HepG2 (cell line): ENCODE measurements around the gene KAZN. TPM values are rescaled to one million over a fixed set of nuclear protein-coding genes. Genes with fewer than 3 reads are reported as not detected.

Experiments used
- ATAC-seq: fragments of 200-7000 bp; cut with Tn5 transposase; 3 replicates; pipeline ENCODE4 v1.9.1; 2020; ENCODE audit warnings: mild to moderate bottlenecking, moderate library complexity
- BruUV-seq: library from RNA; stranded (reverse); fragments of 400-500 nt; replicated peaks from 2 replicates; lab custom pipeline; 2021; lab: Mats Ljungman, UMichigan
- CTCF ChIA-PET: fragments of 300-600 bp; formaldehyde crosslinking; extraction: SDS; loops from one replicate; lab custom pipeline; 2021; ENCODE audit warnings: low total read pairs, inconsistent platforms, low intra/inter-chr PET ratio; lab: Yijun Ruan, JAX
- POLR2A ChIA-PET: fragments of 350-600 bp; sonication (Branson Sonifier 250); formaldehyde crosslinking; loops from one replicate; lab custom pipeline; 2020; ENCODE audit warnings: antibody characterized with exemption, inconsistent platforms; lab: Yijun Ruan, JAX
- DNase-seq: peaks from one replicate; pipeline ENCODE4 v3.0.0-alpha.2; 2015; ENCODE audit warnings: low spot score
- FAIRE-seq: peaks from 3 replicates; lab custom pipeline; 2011; peaks lifted over from hg19 to GRCh38; lab: Jason Lieb, UNC
- H2AFZ ChIP-seq: one replicate; pipeline ENCODE4 v1.6.1; 2011; ENCODE audit warnings: low read length, inconsistent platforms
- H3K27ac ChIP-seq: fragments of 300-600 bp; 3 replicates; pipeline ENCODE4 v1.8.0; 2011; ENCODE audit warnings: mixed run types, mild to moderate bottlenecking, mixed read lengths, low read length, inconsistent platforms; ENCODE audit not compliant: insufficient read depth; ENCODE audit errors: extremely low read length
- H3K27me3 ChIP-seq, 2 experiments: fragments of 200-600 bp in 1 of 2; 2 replicates in 1 of 2; 3 replicates in 1 of 2; pipeline versions ENCODE4 v1.6.0 to v1.8.0; 2011; ENCODE audit warnings: low read length in 2 of 2, mild to moderate bottlenecking in 2 of 2, moderate library complexity in 2 of 2, inconsistent platforms in 1 of 2; ENCODE audit not compliant: insufficient read depth in 2 of 2, control insufficient read depth in 1 of 2
- H3K36me3 ChIP-seq, 2 experiments: fragments of 200-600 bp in 1 of 2; replicated peaks in 1 of 2; 2 replicates in 1 of 2; 3 replicates in 1 of 2; pipeline versions ENCODE4 v1.5.1 to v1.8.0; 2011; ENCODE audit warnings: low read length in 2 of 2, inconsistent platforms in 1 of 2; ENCODE audit not compliant: insufficient read depth in 2 of 2, control insufficient read depth in 1 of 2
- H3K4me1 ChIP-seq: 2 replicates; pipeline ENCODE4 v1.5.1; 2012; ENCODE audit warnings: low read length, inconsistent platforms; ENCODE audit not compliant: insufficient read depth
- H3K4me2 ChIP-seq: 2 replicates; pipeline ENCODE4 v1.6.0; 2011; ENCODE audit warnings: low read depth, low read length, inconsistent platforms
- H3K4me3 ChIP-seq, 3 experiments: fragments of 200-600 bp in 1 of 3; sonication (generic), shearing (Covaris generic) in 1 of 3; replicated peaks in 1 of 3; 2 replicates each; pipeline ENCODE4 v1.5.1; 2011 to 2016; ENCODE audit warnings: low read length in 3 of 3, inconsistent platforms in 2 of 3, low read depth in 2 of 3, mild to moderate bottlenecking in 2 of 3, control low read depth in 1 of 3, mixed read lengths in 1 of 3; ENCODE audit not compliant: insufficient read depth in 1 of 3
- H3K79me2 ChIP-seq: one replicate; pipeline ENCODE4 v1.6.1; 2011; ENCODE audit warnings: low read length, inconsistent platforms; ENCODE audit not compliant: insufficient read depth
- H3K9ac ChIP-seq: 2 replicates; pipeline ENCODE4 v1.6.0; 2011; ENCODE audit warnings: mild to moderate bottlenecking, low read depth, low read length, inconsistent platforms; ENCODE audit not compliant: insufficient read depth
- H3K9me3 ChIP-seq: 2 replicates; pipeline ENCODE4 v1.5.1; 2012; ENCODE audit warnings: mild to moderate bottlenecking, low read length
- H4K20me1 ChIP-seq: 2 replicates; pipeline ENCODE4 v1.6.0; 2011; ENCODE audit warnings: inconsistent platforms, mild to moderate bottlenecking, low read length, moderate library complexity; ENCODE audit not compliant: insufficient read depth
- ARID3A ChIP-seq: IDR thresholded peaks from 2 replicates; pipeline ENCODE4 v1.6.1; 2012; ENCODE audit warnings: low read depth, low read length, improper control_type of control experiment
- CAMTA2 ChIP-seq: sonication (generic); formaldehyde crosslinking; IDR thresholded peaks from 2 replicates; pipeline ENCODE4 v1.4.0; 2020; ENCODE audit warnings: mild to moderate bottlenecking, missing genetic modification reagents, borderline replicate concordance
- CTCF ChIP-seq: sonication (generic); formaldehyde crosslinking; IDR thresholded peaks from 2 replicates; pipeline ENCODE4 v1.5.0; 2020; ENCODE audit warnings: mild to moderate bottlenecking, missing genetic modification reagents, moderate library complexity
- ERF ChIP-seq: IDR thresholded peaks from 2 replicates; pipeline ENCODE4 v1.6.1; 2018; ENCODE audit warnings: missing biosample characterization, missing genetic modification reagents
- GMEB1 ChIP-seq: sonication (generic); formaldehyde crosslinking; IDR thresholded peaks from 2 replicates; pipeline ENCODE4 v1.5.1; 2020; ENCODE audit warnings: missing genetic modification reagents, mild to moderate bottlenecking, borderline replicate concordance
- ONECUT2 ChIP-seq: sonication (generic); formaldehyde crosslinking; IDR thresholded peaks from 2 replicates; pipeline ENCODE4 v1.4.0; 2020; ENCODE audit warnings: missing genetic modification reagents
- SALL1 ChIP-seq: sonication (generic); formaldehyde crosslinking; IDR thresholded peaks from 2 replicates; pipeline ENCODE4 v1.8.0; 2022; ENCODE audit warnings: mild to moderate bottlenecking, missing genetic modification reagents
- THYN1 ChIP-seq: sonication (generic); formaldehyde crosslinking; IDR thresholded peaks from 2 replicates; pipeline ENCODE4 v1.8.1; 2023; ENCODE audit warnings: low read depth, mild to moderate bottlenecking, moderate library complexity, missing genetic modification reagents, borderline replicate concordance
- ZBTB1 ChIP-seq: sonication (generic); formaldehyde crosslinking; IDR thresholded peaks from 2 replicates; pipeline ENCODE4 v1.4.0; 2020; ENCODE audit warnings: missing genetic modification reagents, borderline replicate concordance
- ZBTB38 ChIP-seq: sonication (generic); formaldehyde crosslinking; IDR thresholded peaks from 2 replicates; pipeline ENCODE4 v1.5.1; 2020; ENCODE audit warnings: mild to moderate bottlenecking, missing genetic modification reagents
- ZNF180 ChIP-seq: sonication (generic); formaldehyde crosslinking; IDR thresholded peaks from 2 replicates; pipeline ENCODE4 v1.4.0; 2020; ENCODE audit warnings: low read depth, missing genetic modification reagents, borderline replicate concordance
- ZNF558 ChIP-seq: sonication (generic); formaldehyde crosslinking; IDR thresholded peaks from 2 replicates; pipeline ENCODE4 v1.9.0; 2022; ENCODE audit warnings: mild to moderate bottlenecking, missing genetic modification reagents, borderline replicate concordance
- ZNF687 ChIP-seq: sonication (generic); formaldehyde crosslinking; IDR thresholded peaks from 2 replicates; pipeline ENCODE4 v1.5.1; 2020; ENCODE audit warnings: mild to moderate bottlenecking, missing genetic modification reagents, moderate library complexity
- WGBS: methylation state at CpG from one replicate; pipeline ENCODE4 v1.1.6; 2017; ENCODE audit warnings: low lambda C conversion rate; 5-methylcytosine and 5-hydroxymethylcytosine counted together
- in situ Hi-C: cut with HindIII; loops from 2 replicates; pipeline ENCODE4 v1.10.0; 2017; ENCODE audit warnings: low pct_unique_long_range_greater_than_20kb; ENCODE audit not compliant: extremely low pct_ligation_motif_present
- intact Hi-C: fragments of 100-400 bp; cut with micrococcal nuclease; formaldehyde crosslinking; loops from one replicate; pipeline ENCODE4 v1.10.0; 2022; ENCODE audit not compliant: unreplicated experiment
- polyA plus RNA-seq, 8 experiments: library from polyadenylated mRNA; depleted of rRNA in 3 of 8; stranded (reverse) in 7 of 8; unstranded in 1 of 8; fragments of >200 nt; fragmentation: Illumina TruSeq in 4 of 8; extraction: Trizol in 4 of 8; gene quantifications; 2 replicates each; pipeline versions ENCODE4 v1.2.1 to v1.2.3, GENCODE V29; 2011 to 2016; ENCODE audit warnings: low read depth in 4 of 8, missing spikeins in 1 of 8, mixed read lengths in 1 of 8; ENCODE audit not compliant: insufficient read depth in 1 of 8
- total RNA-seq, 5 experiments: library from RNA; depleted of rRNA; stranded (reverse); fragments of >200 nt; fragmentation: Illumina TruSeq; extraction: Trizol; gene quantifications; 2 replicates each; pipeline ENCODE4 v1.2.3, GENCODE V29; 2016; ENCODE audit warnings: low read depth in 1 of 5

Gene KAZN
- total and polyA plus RNA-seq, 2 of the 13 experiments (the other 11 are each of a cell fraction or from before 2014, with no cell fraction given), result 10.4 to 13.5 TPM

GRCh38 chr1:14926818-14927575 is 328.5 kb downstream of the KAZN start:
- POLR2A ChIA-PET, result interaction anchor here (0.9 to 1.4 kb wide), 2 partner anchors 12 to 15 kb away, joined by 3 to 4 read pairs; no protein-coding TSS in a partner anchor
- CTCF ChIA-PET, result no interaction called here
- WGBS, result 72% methylated on average over 11 of the region's 12 CpGs
- H3K36me3 ChIP-seq, result peaks cover 2 to 17% of the 10 kb centered on the region in 2 experiments; a peak in 4 of 5 replicates
- peak; percentile 64 for TF ChIP-seq ZNF687 (CRISPR knock-in tag)
- no peak for TF ChIP-seq GMEB1 (CRISPR knock-in tag)
- TF ChIP-seq THYN1 (CRISPR knock-in tag), result no peak
- TF ChIP-seq ZBTB38 (CRISPR knock-in tag), result peak; percentile 85; the same call in 1 of the 2 replicates
- peak; percentile 4; the same call in 1 of the 2 replicates for TF ChIP-seq SALL1 (CRISPR knock-in tag)
- peak; percentile 23; the same call in 1 of the 2 replicates for TF ChIP-seq CTCF (CRISPR knock-in tag)
- TF ChIP-seq ZNF558 (CRISPR knock-in tag), result no peak
- TF ChIP-seq ARID3A, result no peak
- TF ChIP-seq ONECUT2 (CRISPR knock-in tag), result no peak
- no peak for TF ChIP-seq ZNF180
- no peak for TF ChIP-seq ZBTB1 (CRISPR knock-in tag)
- no peak for TF ChIP-seq ERF (CRISPR knock-in tag)
- TF ChIP-seq CAMTA2, result no peak
- no peaks in the 10 kb centered on the region for H3K9me3 ChIP-seq
- H3K4me3 ChIP-seq, result peak overlapping the region in 2 of 3 experiments; percentile 58 to 90; a peak in 1 of 6 replicates
- no peak overlapping the region for H2AFZ ChIP-seq
- 0 out of 2 replicates have a peak, but pooled peaks cover 5% of the 10 kb centered on the region for H4K20me1 ChIP-seq
- no peaks in the 10 kb centered on the region for H3K27me3 ChIP-seq
- H3K4me1 ChIP-seq, result peaks cover 75% of the 10 kb centered on the region
- in situ Hi-C loops (no loop called here), intact Hi-C loops (no loop called here)
- no TSS peak for BruUV-seq
- peak overlapping the region; percentile 79; the same call in 1 of the 2 replicates for H3K9ac ChIP-seq
- no peak overlapping the region for H3K27ac ChIP-seq
- H3K79me2 ChIP-seq, result peaks cover 70% of the 10 kb centered on the region
- no peak for FAIRE-seq
- DNase-seq, result peak; percentile 17
- ATAC-seq, result no peak
- H3K4me2 ChIP-seq, result peak overlapping the region; percentile 94
